ENCODE results near the gene TAF8. TPM values are rescaled to one million over a fixed set of nuclear protein-coding genes. Genes with fewer than 3 reads are reported as not detected.

Gene TAF8
- total RNA-seq, 4 donors from 2014 or later, result 24.5 to 37.6 (median 24.6) TPM

GRCh38 chr6:42104804-42105125 is 54.4 kb downstream of the TAF8 start:
- Histone ChIP-seq H3K27ac (peak overlapping the region; percentile 19 to 79 (median 61)), H3K36me3 (peaks cover 0 to 17% (median 0%) of the 10 kb centered on the region in 3 donors), H3K27me3 (no peaks in the 10 kb centered on the region), H3K4me3 (peak overlapping the region; percentile 40 to 60 (median 54)), H3K4me1 (peaks cover 0 to 25% (median 10%) of the 10 kb centered on the region in 4 donors), H3K9me3 (no peaks in the 10 kb centered on the region)
- TF ChIP-seq POLR2A (IDR thresholded peaks at IDR 0.05) (no peak), CTCF (IDR thresholded peaks at IDR 0.05) (no peak)
- no peak for DNase-seq

GRCh38 chr6:42105156-42105648 is 54.9 kb downstream of the TAF8 start:
- TF ChIP-seq POLR2A (IDR thresholded peaks at IDR 0.05) (no peak), CTCF (IDR thresholded peaks at IDR 0.05) (no peak)
- no peak for DNase-seq
- no peaks in the 10 kb centered on the region for H3K27me3 ChIP-seq
- peak overlapping the region in 1 of 4 donors; percentile 51 for H3K4me3 ChIP-seq
- peak overlapping the region in 2 of 4 donors; percentile 72 to 79 for H3K27ac ChIP-seq
- peaks cover 0 to 21% (median 10%) of the 10 kb centered on the region in 4 donors for H3K4me1 ChIP-seq
- peaks cover 0 to 17% (median 0%) of the 10 kb centered on the region in 3 donors for H3K36me3 ChIP-seq
- H3K9me3 ChIP-seq, result no peaks in the 10 kb centered on the region

GRCh38 chr6:42105709-42106108 is 55.4 kb downstream of the TAF8 start:
- H3K36me3 ChIP-seq, result peaks cover 0 to 17% (median 0%) of the 10 kb centered on the region in 3 donors
- DNase-seq, result no peak
- no peaks in the 10 kb centered on the region for H3K27me3 ChIP-seq
- H3K9me3 ChIP-seq, result no peaks in the 10 kb centered on the region
- TF ChIP-seq CTCF (IDR thresholded peaks at IDR 0.05) (no peak), POLR2A (IDR thresholded peaks at IDR 0.05) (no peak)
- H3K4me3 ChIP-seq, result no peak overlapping the region
- H3K4me1 ChIP-seq, result peaks cover 0 to 19% (median 10%) of the 10 kb centered on the region in 4 donors
- H3K27ac ChIP-seq, result no peak overlapping the region

- Histone ChIP-seq H3K27me3 (no peaks in the 10 kb centered on the region), H3K9me3 (no peaks in the 10 kb centered on the region), H3K4me3 (no peak overlapping the region), H3K27ac (no peak overlapping the region), H3K4me1 (peaks cover 0 to 15% (median 10%) of the 10 kb centered on the region in 4 donors), H3K36me3 (peaks cover 0 to 17% (median 0%) of the 10 kb centered on the region in 3 donors)
- TF ChIP-seq POLR2A (IDR thresholded peaks at IDR 0.05) (no peak), CTCF (IDR thresholded peaks at IDR 0.05) (no peak)
- no peak for DNase-seq
Observed at GRCh38 chr6:42106112-42107023, 56.0 kb downstream of the TAF8 start.

GRCh38 chr6:42108071-42108470 is 57.7 kb downstream of the TAF8 start:
- H3K4me3 ChIP-seq, result no peak overlapping the region
- H3K9me3 ChIP-seq, result no peaks in the 10 kb centered on the region
- peaks cover 0 to 13% (median 9%) of the 10 kb centered on the region in 4 donors for H3K4me1 ChIP-seq
- no peak overlapping the region for H3K27ac ChIP-seq
- no peak for DNase-seq
- H3K27me3 ChIP-seq, result no peaks in the 10 kb centered on the region
- H3K36me3 ChIP-seq, result peaks cover 0 to 17% (median 0%) of the 10 kb centered on the region in 3 donors
- TF ChIP-seq CTCF (IDR thresholded peaks at IDR 0.05) (no peak), POLR2A (IDR thresholded peaks at IDR 0.05) (no peak)
